ENCODE results near the gene HLA-DMA. TPM values are rescaled to one million over a fixed set of nuclear protein-coding genes. Genes with fewer than 3 reads are reported as not detected.

HLA-DMA gene
- total RNA-seq: 0.26 and 0.46 TPM in 2 replicates

DNA sequence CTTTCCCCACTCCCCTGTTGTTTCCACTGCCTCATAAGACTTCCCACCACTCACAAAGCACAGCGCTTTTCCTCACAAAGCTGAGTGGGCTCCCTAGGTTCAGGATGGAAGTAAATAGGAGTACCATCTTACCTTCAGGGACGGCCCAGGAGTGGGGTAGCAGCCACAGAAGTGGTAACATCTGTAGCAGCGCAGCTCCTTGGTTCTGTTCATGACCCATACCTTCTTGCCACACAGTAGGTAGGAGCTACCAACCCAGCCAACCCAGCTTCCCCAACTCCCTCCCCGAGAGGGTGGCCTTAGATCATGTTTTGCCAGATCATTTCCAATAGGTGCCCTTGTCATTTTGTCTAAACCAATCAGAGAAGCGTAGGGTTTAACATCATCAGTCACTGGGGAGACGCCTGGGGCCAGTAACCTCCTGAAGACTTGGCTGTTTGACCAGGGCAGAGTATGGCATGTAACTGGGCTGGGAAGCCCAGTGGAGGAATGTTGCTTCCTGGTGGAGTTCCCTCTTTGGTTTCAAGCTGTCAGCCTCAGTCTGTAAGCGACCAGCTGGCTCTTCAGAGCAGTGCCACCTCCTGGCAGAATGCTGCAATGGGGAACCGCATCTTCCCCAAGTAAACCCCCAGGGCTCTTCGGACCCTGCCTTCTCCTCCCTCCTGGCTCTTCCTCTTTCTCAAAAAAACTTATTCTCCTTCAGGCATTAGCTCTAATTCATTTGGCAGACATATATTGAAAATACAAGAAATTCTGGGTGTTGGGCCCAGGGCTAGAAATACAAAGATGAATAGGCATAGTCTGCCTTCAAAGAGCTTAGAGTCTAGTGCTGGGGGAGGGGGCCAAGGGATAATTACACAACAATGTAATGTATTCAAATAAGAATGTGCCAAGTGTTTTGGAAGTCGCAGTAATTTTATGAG is at the start of gene HLA-DMA:
TSS of gene HLA-DMA (minus strand) at position 281 of the 923 bp plus-strand sequence. CDS start at position 220, 61 bp downstream.
- DNase-seq (ENCODE audit: low read depth, low spot score): peak; percentile 83

GRCh38 chr6:33001685-33002084 is 48.8 kb upstream of the HLA-DMA start:
- DNase-seq (ENCODE audit: low read depth, low spot score): no peak

DNA sequence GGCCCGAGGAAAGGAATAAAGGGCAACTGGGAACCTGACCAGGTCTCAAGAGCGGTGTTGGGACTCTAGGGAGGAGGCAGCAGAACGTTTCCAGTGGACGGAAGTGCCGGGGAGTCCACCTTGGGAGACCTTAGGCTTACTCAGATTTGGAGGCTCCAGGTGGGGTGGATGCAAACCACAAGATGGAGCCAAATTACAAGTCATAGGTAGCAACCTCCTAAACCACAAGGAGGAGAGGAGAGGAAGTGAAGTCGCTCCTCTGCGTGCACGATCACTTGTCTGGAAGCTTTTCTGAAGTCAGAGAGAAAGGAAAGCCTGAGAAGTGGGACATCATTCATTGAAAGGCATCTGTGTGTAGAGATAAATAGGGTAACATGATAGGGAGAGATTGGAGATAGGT is 47.2 kb upstream of the HLA-DMA start:
- DNase-seq (ENCODE audit: low read depth, low spot score): no peak

DNA sequence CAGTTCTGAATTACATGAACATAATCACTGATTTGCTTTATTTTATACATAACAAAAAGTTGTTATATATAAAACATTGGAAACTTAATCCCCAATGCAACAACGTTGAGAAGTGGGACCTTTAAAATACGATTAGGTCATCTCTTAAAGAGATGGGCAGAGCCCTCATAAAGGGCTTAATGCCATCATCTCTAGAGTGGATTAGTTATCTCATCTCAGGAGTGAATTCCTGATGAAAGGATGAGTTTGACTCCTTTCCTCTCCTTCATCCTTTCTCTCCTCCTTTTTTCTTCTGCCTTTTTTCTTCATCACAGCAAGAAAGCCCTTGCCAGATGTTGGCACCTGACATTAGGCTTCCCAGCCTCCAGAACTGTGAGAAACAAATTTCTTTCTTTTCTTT is 42.6 kb upstream of the HLA-DMA start:
- DNase-seq (ENCODE audit: low read depth, low spot score): no peak

- no peak for DNase-seq (ENCODE audit: low read depth, low spot score)
Observed at GRCh38 chr6:32993363-32993973, 40.6 kb upstream of the HLA-DMA start.

DNA sequence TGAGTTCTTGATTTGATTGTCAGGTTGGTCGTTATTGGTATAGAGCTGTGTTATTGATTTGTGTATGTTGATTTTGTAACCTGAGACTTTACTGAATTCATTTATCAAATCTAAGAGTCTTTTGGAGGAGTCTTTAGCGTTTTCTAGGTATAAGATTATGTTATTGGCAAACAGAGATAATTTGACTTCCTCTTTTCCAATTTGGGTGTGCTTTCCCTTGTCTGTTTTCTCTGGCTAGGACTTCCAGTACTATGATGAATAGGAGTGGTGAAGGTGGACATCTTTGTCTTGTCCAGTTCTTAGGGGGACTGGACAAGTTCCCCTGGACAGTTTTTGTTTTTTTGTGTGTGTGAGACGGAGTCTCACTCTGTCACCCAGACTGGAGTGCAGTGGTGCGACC is 39.1 kb upstream of the HLA-DMA start:
- no peak for DNase-seq (ENCODE audit: low read depth, low spot score)

- DNase-seq (ENCODE audit: low read depth, low spot score): no peak
Observed at GRCh38 chr6:32989368-32989767, 36.5 kb upstream of the HLA-DMA start.

- peak; percentile 67 for DNase-seq (ENCODE audit: low read depth, low spot score)
Observed at GRCh38 chr6:32984622-32985389, 31.9 kb upstream of the HLA-DMA start.

GRCh38 chr6:32983964-32984621 is 31.2 kb upstream of the HLA-DMA start:
- DNase-seq (ENCODE audit: low read depth, low spot score): no peak

DNA sequence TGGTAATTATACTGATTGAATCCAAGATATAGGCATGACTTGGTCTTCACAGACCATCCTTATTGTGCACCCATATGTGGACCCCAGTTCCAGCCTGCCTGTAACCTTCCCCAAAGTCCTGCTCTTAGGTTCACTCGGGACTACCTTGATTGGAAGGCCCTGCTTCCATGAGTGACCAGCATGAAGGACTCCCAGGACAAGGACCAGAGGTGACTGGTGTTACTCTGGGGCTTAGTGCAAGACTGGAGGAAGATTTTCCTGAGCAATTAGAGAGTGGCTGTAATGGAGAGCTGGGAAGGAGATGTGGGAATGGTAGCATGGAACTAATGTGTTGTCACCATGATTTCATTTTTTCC is 30.6 kb upstream of the HLA-DMA start:
- no peak for DNase-seq (ENCODE audit: low read depth, low spot score)

DNA sequence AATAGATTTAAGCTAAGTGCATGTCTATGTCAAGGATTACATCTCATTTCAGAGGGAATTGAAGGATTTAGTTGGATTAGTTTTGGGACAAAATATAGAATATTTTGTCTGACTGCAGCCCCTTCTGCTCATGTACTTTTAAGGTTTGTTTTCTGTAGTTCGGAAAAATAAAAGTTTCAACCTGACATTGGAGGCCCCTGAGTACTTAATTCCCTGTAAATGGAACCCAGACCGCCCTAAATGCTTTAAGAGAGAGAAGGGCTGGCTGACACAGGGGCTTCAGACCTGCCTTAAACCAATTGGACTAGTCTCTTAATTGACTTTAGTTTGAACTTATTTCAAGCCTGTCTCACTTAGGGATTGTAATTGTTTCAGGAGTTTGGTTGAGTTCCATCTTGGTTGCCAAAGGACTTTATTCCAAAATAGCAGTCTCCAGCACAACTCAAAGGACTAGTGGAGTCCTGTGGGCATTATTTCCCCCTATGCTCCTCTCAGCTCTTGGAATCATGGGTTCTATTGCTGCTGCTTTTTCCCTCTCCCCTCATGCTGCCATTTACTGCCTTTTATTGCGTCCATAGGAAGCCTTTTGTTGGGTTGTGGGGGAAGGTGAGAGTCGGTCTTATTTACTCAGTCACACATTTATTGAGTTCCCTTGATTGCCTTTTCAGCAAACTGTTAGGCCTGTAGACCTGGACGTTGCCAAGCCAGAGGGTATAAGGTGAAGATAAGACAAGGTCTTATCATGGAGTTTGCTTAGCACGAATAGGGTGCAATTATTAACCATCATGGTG is 30.0 kb upstream of the HLA-DMA start:
- no peak for DNase-seq (ENCODE audit: low read depth, low spot score)

GRCh38 chr6:32982084-32982701 is 29.3 kb upstream of the HLA-DMA start:
- no peak for DNase-seq (ENCODE audit: low read depth, low spot score)

DNA sequence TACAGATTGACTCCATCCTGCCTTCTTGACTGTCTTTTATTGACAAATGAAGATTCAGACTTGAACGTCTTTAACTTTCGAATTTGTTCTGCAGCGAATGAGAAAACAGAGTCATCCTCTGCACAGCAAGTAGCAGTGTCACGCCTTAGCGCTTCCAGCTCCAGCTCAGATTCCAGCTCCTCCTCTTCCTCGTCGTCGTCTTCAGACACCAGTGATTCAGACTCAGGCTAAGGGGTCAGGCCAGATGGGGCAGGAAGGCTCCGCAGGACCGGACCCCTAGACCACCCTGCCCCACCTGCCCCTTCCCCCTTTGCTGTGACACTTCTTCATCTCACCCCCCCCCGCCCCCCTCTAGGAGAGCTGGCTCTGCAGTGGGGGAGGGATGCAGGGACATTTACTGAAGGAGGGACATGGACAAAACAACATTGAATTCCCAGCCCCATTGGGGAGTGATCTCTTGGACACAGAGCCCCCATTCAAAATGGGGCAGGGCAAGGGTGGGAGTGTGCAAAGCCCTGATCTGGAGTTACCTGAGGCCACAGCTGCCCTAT is 27.7 kb upstream of the HLA-DMA start:
- DNase-seq (ENCODE audit: low read depth, low spot score): no peak

GRCh38 chr6:32979720-32980487 is 27.0 kb upstream of the HLA-DMA start:
- no peak for DNase-seq (ENCODE audit: low read depth, low spot score)

DNA sequence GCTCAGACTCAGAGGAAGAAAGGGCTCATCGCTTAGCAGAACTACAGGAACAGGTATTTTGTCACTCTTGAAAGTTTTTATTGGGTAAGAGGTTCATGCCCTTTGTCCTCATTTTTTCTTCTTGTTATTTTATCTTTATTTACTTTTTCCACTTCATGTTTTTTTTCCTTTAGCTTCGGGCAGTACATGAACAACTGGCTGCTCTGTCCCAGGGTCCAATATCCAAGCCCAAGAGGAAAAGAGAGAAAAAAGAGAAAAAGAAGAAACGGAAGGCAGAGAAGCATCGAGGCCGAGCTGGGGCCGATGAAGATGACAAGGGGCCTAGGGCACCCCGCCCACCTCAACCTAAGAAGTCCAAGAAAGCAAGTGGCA is 25.0 kb upstream of the HLA-DMA start:
- no peak for DNase-seq (ENCODE audit: low read depth, low spot score)

- DNase-seq (ENCODE audit: low read depth, low spot score): no peak
Observed at GRCh38 chr6:32977272-32977952, 24.5 kb upstream of the HLA-DMA start.

GRCh38 chr6:32976334-32977069 is 23.6 kb upstream of the HLA-DMA start:
- no peak for DNase-seq (ENCODE audit: low read depth, low spot score)

DNA sequence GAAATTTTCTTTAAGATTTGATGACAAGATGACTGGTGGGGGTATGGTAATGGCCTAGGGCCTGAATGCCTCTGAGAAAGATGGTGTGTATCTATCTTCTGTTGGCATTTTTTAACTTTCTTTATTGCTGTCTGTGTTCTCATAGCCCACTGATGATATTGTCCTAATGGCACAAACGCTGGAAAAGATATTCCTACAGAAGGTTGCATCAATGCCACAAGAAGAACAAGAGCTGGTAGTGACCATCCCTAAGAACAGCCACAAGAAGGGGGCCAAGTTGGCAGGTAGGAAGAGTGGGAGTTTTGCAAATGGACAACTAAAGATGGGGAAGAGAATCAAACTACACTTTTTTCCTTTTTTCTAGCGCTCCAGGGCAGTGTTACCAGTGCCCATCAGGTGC is 23.0 kb upstream of the HLA-DMA start:
- no peak for DNase-seq (ENCODE audit: low read depth, low spot score)
